Activated T-helper 9 cell treated with anti-CD3 and anti-CD28 coated beads, Interleukin-2, amount 50 U/mL, for 16 hours (primary cell): ENCODE results near the gene EHD3.
A peak's percentile ranks its signal among the peaks of the same experiment; 100 is the strongest.

Source experiments
- DNase-seq: peaks from one replicate; pipeline ENCODE4 v3.0.0-alpha.2; 2020; ENCODE audit warnings: low read depth

Gene EHD3

DNA sequence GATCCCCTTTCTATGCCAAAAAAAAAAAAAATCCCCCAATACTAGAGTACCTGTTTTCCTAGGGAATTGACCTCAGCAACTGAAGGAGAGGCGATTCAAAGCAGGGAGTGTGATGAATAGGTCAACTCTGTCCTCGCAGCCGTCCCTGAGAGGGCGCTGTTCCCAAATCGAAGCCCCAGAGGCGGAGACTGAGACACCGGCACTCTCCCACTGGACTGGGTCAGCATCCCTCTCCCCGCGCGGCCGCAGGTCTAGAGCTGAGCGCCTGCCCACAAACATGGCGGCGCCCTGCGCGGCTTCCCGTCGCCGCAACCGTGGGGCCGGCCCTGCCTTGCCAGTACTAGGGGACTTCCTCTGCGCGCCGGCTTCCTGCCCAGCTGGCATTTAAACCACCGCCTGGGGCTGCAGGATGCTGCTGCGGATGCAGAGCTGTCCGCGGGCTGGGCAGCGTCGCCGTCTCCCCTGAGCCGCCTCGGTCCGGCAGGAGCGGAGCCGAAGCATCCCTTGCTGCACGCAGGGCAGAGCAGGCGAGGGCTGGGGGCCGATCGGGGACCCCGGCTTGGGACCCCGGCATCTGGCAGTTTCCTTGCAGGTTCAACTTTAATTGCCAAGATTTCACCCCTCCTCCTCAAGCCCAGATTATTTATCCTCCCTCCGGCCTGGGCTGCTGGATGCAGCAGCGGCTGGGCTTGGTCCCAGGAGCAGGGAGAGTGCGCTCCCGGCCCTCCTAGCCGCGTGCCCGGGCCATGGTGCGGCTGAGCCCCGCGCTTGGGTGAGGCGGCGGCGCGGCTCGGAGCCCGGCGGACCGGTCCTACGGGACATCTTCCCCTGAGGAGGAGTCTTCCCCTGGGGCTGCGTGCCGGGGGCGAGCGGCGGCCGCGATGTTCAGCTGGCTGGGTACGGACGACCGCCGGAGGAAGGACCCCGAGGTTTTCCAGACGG, at the start of gene EHD3:
TSS of gene EHD3 (plus strand) at position 412 of the 942 bp plus-strand sequence. CDS start at position 882, 470 bp downstream.
- peak; percentile 67 for DNase-seq

DNA sequence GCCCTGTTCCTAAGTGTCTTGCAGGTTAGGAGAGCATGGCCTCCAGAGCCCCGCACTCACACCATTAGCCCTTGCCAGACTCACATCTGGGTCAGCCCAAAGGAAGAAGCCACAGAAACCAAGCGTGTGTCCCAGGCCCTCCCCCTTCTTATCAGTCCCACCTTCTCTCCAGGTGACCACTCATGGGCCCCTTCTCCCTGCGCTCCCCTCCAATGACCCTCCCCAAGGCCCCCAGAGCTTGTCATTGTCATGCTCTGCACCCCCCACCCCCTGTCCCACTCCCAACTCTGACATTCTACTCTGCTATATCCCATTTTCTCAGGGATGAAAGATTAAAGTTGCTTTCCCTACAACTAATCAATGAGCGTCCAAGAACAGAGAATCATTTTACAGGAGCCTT, 46.8 kb upstream of the EHD3 start:
- DNase-seq: no peak

GRCh38 chr2:31188131-31188530, 45.8 kb upstream of the EHD3 start:
- no peak for DNase-seq

GRCh38 chr2:31189141-31189540, 44.8 kb upstream of the EHD3 start:
- no peak for DNase-seq

DNA sequence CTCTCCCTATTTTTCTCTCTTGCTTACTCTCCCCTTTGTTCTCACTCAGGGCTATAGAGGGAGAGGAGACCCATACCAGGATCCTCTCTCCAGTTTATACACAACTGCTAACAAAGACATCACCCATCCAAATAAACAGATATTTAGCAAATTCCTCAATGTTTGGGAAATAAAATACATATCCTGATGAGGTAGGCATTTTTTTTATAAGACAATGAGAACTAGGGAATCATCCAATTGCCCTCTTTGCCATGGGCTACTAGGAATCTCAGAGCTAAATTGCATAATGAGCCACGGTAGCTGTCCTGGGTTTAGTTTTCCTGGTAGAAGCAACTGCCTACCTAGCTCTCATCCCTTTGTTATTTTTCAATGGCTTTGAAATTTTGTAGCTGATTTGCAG, 43.8 kb upstream of the EHD3 start:
- no peak for DNase-seq

DNA sequence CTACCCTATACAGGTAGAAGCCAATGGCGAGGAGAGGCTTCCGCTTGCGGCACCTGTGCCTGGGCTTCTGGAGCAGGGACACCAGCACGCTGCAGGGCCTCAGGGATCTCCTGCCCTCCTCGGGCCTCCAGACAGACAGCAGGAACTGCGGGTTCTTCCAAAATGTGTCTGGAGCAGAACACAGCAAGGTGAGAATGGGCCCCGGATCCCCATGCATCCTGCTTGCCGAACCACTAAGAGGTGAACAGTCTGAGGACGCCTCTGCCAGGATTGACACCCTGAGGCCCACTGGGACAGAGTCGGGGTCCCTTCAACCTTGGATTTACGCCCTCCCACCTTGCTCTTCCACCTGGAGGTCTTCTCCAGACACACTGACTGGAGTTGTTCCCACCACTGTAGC, 42.0 kb upstream of the EHD3 start:
- DNase-seq: no peak

GRCh38 chr2:31192396-31192795, 41.6 kb upstream of the EHD3 start:
- no peak for DNase-seq

DNA sequence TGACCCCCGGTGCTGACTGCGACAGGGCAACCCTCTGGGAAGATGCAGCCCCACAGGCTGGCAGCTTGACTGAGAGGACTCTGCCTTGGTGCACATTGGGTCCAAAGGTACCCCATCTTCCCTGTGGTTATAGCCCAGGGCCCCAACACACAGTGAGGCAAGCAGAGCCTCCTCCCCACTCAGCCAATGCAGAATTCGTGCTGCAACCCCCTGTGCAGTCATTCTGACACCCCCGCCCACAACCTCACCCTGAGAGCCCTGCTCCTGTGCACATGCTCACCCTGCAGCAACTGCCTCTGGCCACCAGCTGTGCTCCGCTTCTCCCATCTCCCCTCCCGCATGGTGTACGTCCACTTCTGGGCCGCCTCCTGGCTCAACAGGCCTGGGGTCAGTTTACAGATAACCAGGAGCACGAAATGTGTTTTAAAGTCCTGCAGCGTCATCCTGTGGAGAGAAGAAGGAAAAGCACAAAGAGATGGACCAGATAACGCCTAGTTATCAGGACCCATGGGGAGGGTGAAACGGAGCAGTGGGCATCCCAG, 41.0 kb upstream of the EHD3 start:
- no peak for DNase-seq

- no peak for DNase-seq
Observed at GRCh38 chr2:31193806-31194205, 40.1 kb upstream of the EHD3 start.

GRCh38 chr2:31196622-31197021, 37.3 kb upstream of the EHD3 start:
- DNase-seq: no peak

DNA sequence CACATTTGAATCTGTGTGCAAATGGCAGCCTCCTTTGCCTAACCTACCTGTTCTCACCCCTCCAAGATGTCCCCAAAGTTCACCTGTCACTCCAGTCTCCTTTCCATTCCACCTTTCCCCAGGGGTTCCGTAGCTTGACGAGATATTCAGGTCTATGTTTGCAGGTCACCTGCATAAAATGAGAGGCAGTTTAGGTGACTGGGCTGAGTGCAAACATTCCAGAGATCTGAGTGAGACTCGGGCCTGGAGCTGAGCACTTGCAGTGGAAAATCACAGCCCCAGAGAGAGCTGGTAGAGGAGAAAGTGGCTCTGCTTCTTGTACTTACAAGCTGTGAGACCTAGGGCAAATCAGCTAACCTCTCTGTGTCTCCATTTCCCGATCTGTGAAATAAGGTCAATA, 36.8 kb upstream of the EHD3 start:
- no peak for DNase-seq

DNA sequence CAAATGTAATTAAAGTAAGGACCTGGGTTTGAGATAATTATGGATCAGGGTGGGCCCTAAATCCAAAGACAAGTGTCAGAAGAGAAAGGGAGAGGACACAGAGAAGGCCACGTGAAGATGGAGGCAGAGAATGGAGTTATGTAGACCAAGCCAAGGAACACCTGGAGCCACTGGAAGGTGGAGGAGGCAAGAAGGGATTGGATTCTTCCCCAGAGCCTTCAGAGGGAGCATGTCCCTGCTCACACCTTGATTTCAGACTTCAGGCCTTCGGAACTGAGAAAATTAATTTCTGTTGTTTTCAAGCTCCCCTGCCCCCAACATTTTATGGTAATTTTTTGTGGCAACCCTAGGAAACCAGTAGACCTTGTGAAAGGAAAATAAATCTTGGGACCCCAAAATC, 36.3 kb upstream of the EHD3 start:
- DNase-seq: no peak

GRCh38 chr2:31199206-31199605, 34.7 kb upstream of the EHD3 start:
- DNase-seq: no peak

DNA sequence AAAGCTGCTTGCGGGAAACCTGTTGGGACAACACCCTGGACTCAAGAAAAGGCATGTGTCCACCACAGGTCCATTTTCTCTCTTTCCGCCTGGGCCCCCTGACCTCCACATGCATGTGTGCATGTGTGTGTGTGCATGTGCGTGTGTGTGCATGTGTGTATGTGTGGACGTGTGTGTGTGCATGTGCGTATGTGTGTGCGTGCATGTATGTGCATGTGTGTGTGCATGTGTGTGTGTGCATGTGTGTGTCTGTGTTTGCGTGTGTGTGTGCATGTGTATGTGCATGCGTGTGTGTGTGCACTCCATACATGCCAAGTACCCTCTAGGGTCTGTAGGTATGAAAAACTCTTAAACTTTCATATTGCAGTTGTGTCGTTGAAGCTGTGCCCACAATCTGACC, 33.0 kb upstream of the EHD3 start:
- DNase-seq: no peak

DNA sequence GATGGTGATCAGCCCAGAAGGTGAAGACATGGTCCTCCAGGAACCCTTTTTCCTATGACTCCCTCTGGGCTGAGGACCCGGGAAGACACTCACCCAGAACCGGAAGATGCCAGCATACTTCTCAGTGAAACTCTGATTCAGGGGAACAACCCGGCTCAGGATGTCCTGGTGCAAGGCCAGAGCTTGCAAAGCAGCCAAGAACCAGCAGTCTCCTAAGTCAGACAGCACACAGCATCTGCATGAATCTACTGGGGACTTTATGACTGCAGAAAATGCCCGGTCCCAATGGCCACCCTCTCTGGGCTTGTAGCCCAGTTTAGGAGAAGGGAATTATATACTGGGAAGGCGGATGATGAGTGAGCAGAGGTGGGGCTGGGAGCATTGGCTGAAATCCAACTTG, 31.9 kb upstream of the EHD3 start:
- DNase-seq: no peak

DNA sequence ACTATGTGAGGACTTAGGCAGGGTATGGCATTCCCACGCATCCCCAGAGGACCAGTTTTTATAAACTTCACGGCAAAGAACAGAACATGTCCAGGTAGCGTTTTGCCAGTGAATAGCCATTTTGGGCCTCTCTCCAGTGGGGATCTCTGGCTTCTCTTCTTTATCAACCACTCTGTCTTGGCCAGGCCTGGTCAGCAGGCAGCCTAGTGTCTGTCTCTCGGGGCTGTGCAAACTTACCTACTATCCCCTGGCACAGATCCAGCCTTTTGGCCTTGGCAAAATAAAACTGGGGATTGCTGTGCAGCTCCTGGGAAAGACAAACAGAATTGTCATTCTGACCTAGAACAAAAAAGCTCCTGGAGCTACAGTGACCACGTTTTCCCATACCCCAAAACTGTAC, 31.1 kb upstream of the EHD3 start:
- DNase-seq: no peak

GRCh38 chr2:31203916-31204315, 30.0 kb upstream of the EHD3 start:
- DNase-seq: no peak

GRCh38 chr2:31204783-31205182, 29.2 kb upstream of the EHD3 start:
- DNase-seq: no peak

DNA sequence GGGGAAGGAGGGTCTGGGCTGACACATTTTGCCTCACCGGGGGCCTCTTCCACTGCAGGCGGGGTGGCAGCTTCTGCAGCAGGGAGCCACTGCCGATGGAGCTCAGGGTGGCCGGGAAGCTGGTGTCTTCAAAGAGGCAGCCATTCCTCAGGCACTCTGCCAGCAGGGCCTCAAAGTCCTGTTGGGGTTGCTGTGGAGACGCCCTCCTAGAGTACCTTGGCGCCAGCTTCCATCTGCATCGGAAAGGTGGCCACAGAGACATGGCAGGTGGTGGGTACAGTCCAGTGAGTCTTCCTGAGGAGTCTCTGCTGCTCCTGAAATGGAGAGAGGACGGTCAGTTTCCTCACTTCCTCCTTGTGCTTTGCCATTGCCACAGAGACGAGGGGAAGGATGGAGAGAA, 28.8 kb upstream of the EHD3 start:
- DNase-seq: no peak

DNA sequence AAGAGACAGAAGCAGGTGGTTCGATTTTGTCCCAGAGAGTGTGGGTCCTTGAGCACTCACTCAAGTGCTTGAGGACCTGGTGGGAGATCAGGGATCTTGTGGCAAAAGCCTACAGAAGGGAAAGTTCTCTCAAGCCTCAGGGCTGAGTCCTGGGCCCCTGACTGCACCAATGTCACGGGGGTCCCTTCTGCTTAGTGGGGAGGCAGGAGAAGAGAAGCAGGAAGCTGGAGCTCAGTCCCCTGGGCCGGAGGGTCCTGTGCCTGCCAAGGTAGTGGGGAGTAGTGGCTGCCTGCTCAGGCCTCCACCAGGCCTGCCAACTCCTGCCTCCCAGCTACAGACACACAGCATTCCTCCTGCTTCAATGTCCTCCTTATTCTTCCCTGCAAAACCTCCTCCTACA, 28.3 kb upstream of the EHD3 start:
- no peak for DNase-seq

GRCh38 chr2:31207790-31208189, 26.2 kb upstream of the EHD3 start:
- DNase-seq: no peak

DNA sequence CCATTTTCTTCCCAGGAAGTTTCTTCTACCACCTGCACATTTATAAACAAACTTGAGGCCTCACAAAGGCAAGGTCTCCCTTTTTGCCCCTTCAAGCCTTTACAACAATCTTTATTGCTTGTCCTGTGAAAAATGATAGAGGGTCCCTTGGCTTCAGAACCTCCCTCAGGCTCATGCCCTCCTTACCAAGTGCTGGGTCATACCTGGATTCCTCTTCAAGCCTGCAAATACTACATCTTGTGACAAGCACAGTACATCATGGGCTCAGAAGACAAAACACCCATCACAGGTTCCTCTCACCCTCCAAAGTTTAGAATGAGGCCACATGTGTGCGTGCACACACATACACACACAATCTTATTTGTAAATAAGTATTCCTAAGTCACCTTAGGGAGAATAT, 25.7 kb upstream of the EHD3 start:
- no peak for DNase-seq

- DNase-seq: no peak
Observed at GRCh38 chr2:31212659-31213600, 21.0 kb upstream of the EHD3 start.
